Mucosa of descending colon (tissue), 3 donors: ENCODE results near the gene BAIAP2L2. TPM values are rescaled to one million over a fixed set of nuclear protein-coding genes. Genes with fewer than 3 reads are reported as not detected.

Experiments
- ATAC-seq: fragments of 200-7000 bp; cut with Tn5 transposase; one replicate; pipeline ENCODE4 v1.9.1; 2020; ENCODE audit warnings: mild to moderate bottlenecking, moderate library complexity
- DNase-seq, 3 donors: peaks; one replicate each; pipeline ENCODE4 v3.0.0-alpha.2; 2020
- H3K36me3 ChIP-seq: fragments of 200-600 bp; one replicate; pipeline ENCODE4 v1.8.0; 2021; ENCODE audit warnings: low read depth, mild to moderate bottlenecking
- H3K4me1 ChIP-seq: fragments of 200-600 bp; one replicate; pipeline ENCODE4 v1.8.0; 2021; ENCODE audit warnings: low read depth, mild to moderate bottlenecking
- H3K4me3 ChIP-seq: fragments of 200-600 bp; one replicate; pipeline ENCODE4 v1.8.0; 2021; ENCODE audit warnings: mild to moderate bottlenecking
- H3K9me3 ChIP-seq: fragments of 200-600 bp; one replicate; pipeline ENCODE4 v1.8.0; 2021; ENCODE audit warnings: mild to moderate bottlenecking
- CTCF ChIP-seq: fragments of 200-600 bp; IDR thresholded peaks from one replicate; pipeline ENCODE4 v1.8.0; 2022; ENCODE audit warnings: antibody characterized with exemption, mild to moderate bottlenecking
- intact Hi-C, 2 donors: fragments of 100-400 bp; cut with DNase I in 1 of 2; cut with micrococcal nuclease in 1 of 2; formaldehyde crosslinking; loops; one replicate each; pipeline versions ENCODE4 v1.11.0 to v1.11.1; 2022; cut with DNase I, micrococcal nuclease
- total RNA-seq, 3 donors: library from RNA; stranded (reverse); fragmentation: NEBNext Ultra II Directional in 2 of 3; extraction: Animal tissue kit (Norgen Biotek cat#: 25700) in 2 of 3; gene quantifications; one replicate each; pipeline versions ENCODE4 v1.2.1 to v1.2.4, GENCODE V29; 2021 to 2023
- donor health status: DM: no; HTN: no; CAD: no; lungs with moderate emphysema.
- donor health status: DM: no; HTN: no; CAD: no.
- donor health status: DM: no; HTN: yes; CAD: no.

BAIAP2L2 gene
- total RNA-seq, 3 donors from 2014 or later = 33.9 to 92.3 (median 63.7) TPM

DNA sequence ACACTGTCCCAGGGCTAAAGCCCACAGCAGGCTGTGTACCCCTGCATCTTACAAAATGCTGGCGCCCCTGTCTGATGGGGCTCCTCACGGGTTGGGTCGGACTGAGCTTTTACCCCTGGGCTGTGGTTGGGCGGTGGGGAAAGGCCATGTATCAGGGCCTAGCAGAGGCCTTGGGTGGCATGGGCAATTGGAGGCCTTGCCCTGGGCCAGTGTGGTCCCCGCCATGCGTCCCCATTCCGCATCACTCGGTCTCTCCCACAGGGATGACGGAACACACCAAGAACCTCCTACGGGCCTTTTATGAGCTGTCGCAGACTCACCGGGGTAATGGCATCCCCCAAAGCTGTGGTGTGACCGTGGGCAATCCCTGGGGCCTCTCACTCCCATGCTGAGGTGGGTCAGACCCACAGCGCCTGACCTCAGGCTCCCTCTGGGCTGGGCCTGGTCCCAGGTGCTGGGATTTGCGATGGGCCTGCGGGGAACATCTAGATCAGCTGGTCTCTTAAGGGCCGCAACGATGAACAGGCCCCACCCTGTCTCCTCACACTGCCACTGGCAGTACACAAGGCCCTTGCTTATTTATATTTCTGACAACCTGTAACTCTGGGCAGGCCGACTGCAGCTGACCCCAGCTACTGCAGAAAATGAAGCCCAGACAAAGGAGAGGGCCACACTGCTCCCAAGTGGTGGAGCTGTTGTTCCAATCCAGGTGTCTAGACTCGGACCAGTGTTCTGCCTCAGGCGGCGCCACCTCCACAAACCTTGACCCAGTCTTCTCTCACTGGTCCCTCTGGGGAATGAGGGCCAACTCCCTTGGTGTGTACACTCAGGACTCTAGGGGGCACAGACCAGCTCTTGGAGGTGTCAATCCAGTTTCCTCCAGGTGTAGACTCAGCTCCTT lies 38.8 kb downstream of the BAIAP2L2 start:
- Histone ChIP-seq H3K4me1 (no peaks in the 10 kb centered on the region), H3K36me3 (no peaks in the 10 kb centered on the region), H3K4me3 (no peak overlapping the region), H3K9me3 (no peaks in the 10 kb centered on the region)
- ATAC-seq (no peak), DNase-seq (peak in 1 of 3 donors; percentile 17)
- intact Hi-C loops = no loop called here
- TF ChIP-seq CTCF = no peak

- H3K4me1 ChIP-seq = no peaks in the 10 kb centered on the region
- no peaks in the 10 kb centered on the region for H3K36me3 ChIP-seq
- H3K9me3 ChIP-seq = no peaks in the 10 kb centered on the region
- no peak for ATAC-seq
- DNase-seq = peak in 2 of 3 donors; percentile 16 to 19
- H3K4me3 ChIP-seq = no peak overlapping the region
- TF ChIP-seq CTCF = no peak
- intact Hi-C loops = no loop called here
Measured at GRCh38 chr22:38070250-38070921, 40.1 kb downstream of the BAIAP2L2 start.

DNA sequence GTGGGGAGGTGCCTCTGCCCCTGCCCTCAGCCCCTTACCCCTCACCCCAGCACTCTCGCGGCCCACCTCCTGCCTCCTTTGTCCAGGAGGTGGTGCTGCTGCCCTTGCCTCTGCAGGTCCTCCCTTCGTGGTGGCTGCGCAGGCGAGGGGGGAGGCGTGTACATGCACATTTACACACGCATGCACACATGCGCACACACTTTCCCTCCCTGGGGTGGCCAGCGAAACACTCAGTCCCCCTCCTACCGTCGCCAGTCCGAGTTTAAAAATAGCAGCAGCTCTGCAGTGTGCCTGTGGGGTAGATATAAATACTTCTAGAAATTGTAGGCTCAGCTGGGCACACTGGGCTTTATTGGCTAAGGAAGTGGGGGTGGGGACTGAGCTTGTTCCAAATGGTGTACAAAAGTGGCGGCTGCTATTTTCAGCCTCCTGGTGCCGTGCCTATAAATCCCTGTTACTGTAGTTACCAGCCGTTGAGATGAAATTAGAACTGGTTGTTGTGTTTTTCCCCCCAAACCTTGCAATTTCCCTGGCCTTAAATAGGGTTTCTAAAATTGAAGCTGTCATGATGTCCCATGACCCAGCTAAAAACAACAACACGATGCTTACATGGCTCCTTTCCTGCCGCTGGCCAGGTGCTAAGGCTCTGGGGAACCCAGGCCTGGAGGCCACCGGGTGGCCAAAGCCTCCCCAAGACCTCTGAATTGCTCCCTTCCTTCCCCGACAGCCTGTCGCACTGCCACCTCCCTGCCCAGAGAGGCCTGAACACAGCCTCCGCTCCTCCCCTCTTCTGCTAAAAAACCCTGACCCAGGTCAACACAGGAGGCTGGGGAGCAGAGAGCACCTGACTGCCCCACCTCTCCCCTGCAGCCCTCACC lies 40.9 kb downstream of the BAIAP2L2 start:
- Histone ChIP-seq H3K9me3 (no peaks in the 10 kb centered on the region), H3K4me3 (no peak overlapping the region), H3K4me1 (no peaks in the 10 kb centered on the region), H3K36me3 (peaks cover 3% of the 10 kb centered on the region)
- no peak for TF ChIP-seq CTCF
- DNase-seq = peak in 2 of 3 donors; percentile 21 to 45
- intact Hi-C loops = no loop called here
- ATAC-seq = peak; percentile 9

- peak in 1 of 3 donors; percentile 24 for DNase-seq
- intact Hi-C loops = no loop called here
- Histone ChIP-seq H3K4me3 (no peak overlapping the region), H3K36me3 (peaks cover 3% of the 10 kb centered on the region), H3K9me3 (no peaks in the 10 kb centered on the region), H3K4me1 (no peaks in the 10 kb centered on the region)
- TF ChIP-seq CTCF = no peak
- no peak for ATAC-seq
Measured at GRCh38 chr22:38068641-38069371, 41.7 kb downstream of the BAIAP2L2 start.
